CD4-positive, alpha-beta T cell (primary cell): ENCODE measurements around the gene SMAD6. TPM values are rescaled to one million over a fixed set of nuclear protein-coding genes. Genes with fewer than 3 reads are reported as not detected.

Source experiments
- ATAC-seq: fragments of 200-7000 bp; cut with Tn5 transposase; one replicate; pipeline ENCODE4 v1.10.0; 2022; ENCODE audit warnings: mild to moderate bottlenecking; ENCODE audit not compliant: poor library complexity
- CTCF ChIA-PET: fragments of 350-600 bp; sonication (Branson Sonifier 250); formaldehyde crosslinking; loops from one replicate; lab custom pipeline; 2021; ENCODE audit warnings: antibody characterized with exemption, inconsistent platforms; lab: Charles Lee
- POLR2A ChIA-PET: fragments of 350-600 bp; sonication (Branson Sonifier 250); formaldehyde crosslinking; loops from one replicate; lab custom pipeline; 2021; ENCODE audit warnings: antibody characterized with exemption, inconsistent platforms; lab: Charles Lee
- DNase-seq, 14 experiments: peaks; one replicate each; pipeline ENCODE4 v3.0.0-alpha.2; 2013 to 2020; ENCODE audit warnings: mixed read lengths in 2 of 14
- H3K27ac ChIP-seq, 2 donors: one replicate each; pipeline versions ENCODE4 v1.5.1 to v1.7.0; 2013; ENCODE audit warnings: low read length in 2 of 2, low read depth in 1 of 2, mild to moderate bottlenecking in 1 of 2
- H3K27me3 ChIP-seq, 2 experiments: 1 replicate in 1 of 2; 2 replicates in 1 of 2; pipeline versions ENCODE4 v1.6.1 to v1.7.0; 2013; ENCODE audit warnings: low read length in 2 of 2, control low read depth in 1 of 2, mild to moderate bottlenecking in 1 of 2, moderate library complexity in 1 of 2; ENCODE audit not compliant: insufficient read depth in 2 of 2, control insufficient read depth in 1 of 2
- H3K36me3 ChIP-seq: one replicate; pipeline ENCODE4 v1.6.1; 2013; ENCODE audit warnings: low read length, control low read depth; ENCODE audit not compliant: insufficient read depth
- H3K4me1 ChIP-seq: one replicate; pipeline ENCODE4 v1.6.1; 2013; ENCODE audit warnings: low read length, control low read depth; ENCODE audit not compliant: insufficient read depth
- H3K4me3 ChIP-seq: one replicate; pipeline ENCODE4 v1.5.1; 2013; ENCODE audit warnings: mild to moderate bottlenecking, low read length, moderate library complexity
- H3K9me3 ChIP-seq, 2 experiments: 1 replicate in 1 of 2; 2 replicates in 1 of 2; pipeline versions ENCODE4 v1.6.1 to v1.7.0; 2013; ENCODE audit warnings: low read length in 2 of 2, mild to moderate bottlenecking in 2 of 2, control low read depth in 1 of 2, moderate library complexity in 1 of 2; ENCODE audit not compliant: control insufficient read depth in 1 of 2, insufficient read depth in 1 of 2
- H3K27ac Mint-ChIP-seq: one replicate; pipeline ENCODE4 v1.8.0; 2020; ENCODE audit warnings: mixed read lengths
- H3K27me3 Mint-ChIP-seq: one replicate; pipeline ENCODE4 v1.8.0; 2021; ENCODE audit warnings: mixed read lengths
- H3K36me3 Mint-ChIP-seq: one replicate; pipeline ENCODE4 v1.8.0; 2021; ENCODE audit warnings: low read depth, mixed read lengths
- H3K4me1 Mint-ChIP-seq: one replicate; pipeline ENCODE4 v1.8.0; 2021; ENCODE audit warnings: low read depth, mixed read lengths
- H3K4me3 Mint-ChIP-seq: one replicate; pipeline ENCODE4 v1.8.0; 2020; ENCODE audit warnings: mild to moderate bottlenecking, mixed read lengths
- H3K9me3 Mint-ChIP-seq: one replicate; pipeline ENCODE4 v1.8.0; 2020; ENCODE audit warnings: mixed read lengths
- CTCF ChIP-seq: fragments of 200-600 bp; IDR thresholded peaks from one replicate; pipeline ENCODE4 v1.8.0; 2022; ENCODE audit warnings: antibody characterized with exemption, mild to moderate bottlenecking
- intact Hi-C, 2 experiments: fragments of 100-400 bp; cut with DNase I in 1 of 2; cut with micrococcal nuclease in 1 of 2; formaldehyde crosslinking; loops; one replicate each; pipeline versions ENCODE4 v1.15.1 to v1.9.0; 2023 to 2025; cut with DNase I, micrococcal nuclease
- total RNA-seq, 174 experiments: library from RNA in 2 of 174; stranded (reverse) in 2 of 174; gene quantifications; one replicate each; pipeline ENCODE4 v1.2.3 and lab custom pipeline; 2021 to 2026

SMAD6 gene
- total RNA-seq, 2 experiments from 2014 or later: 0.59 to 0.69 TPM

- Mint-ChIP-seq H3K4me3 (no peak overlapping the region), H3K4me1 (no peaks in the 10 kb centered on the region), H3K27me3 (no peaks in the 10 kb centered on the region), H3K36me3 (no peaks in the 10 kb centered on the region), H3K27ac (no peak overlapping the region), H3K9me3 (no peaks in the 10 kb centered on the region)
- Histone ChIP-seq H3K4me1 (no peaks in the 10 kb centered on the region), H3K9me3 (no peaks in the 10 kb centered on the region), H3K27ac (no peak overlapping the region), H3K4me3 (no peak overlapping the region), H3K36me3 (no peaks in the 10 kb centered on the region), H3K27me3 (no peaks in the 10 kb centered on the region)
- no peak for DNase-seq
- ATAC-seq: no peak
- TF ChIP-seq CTCF: no peak
- ChIA-PET POLR2A (no interaction called here), CTCF (no interaction called here)
- intact Hi-C loops: no loop called here
Observed at GRCh38 chr15:66772604-66773128, 70.6 kb downstream of the SMAD6 start.

DNA sequence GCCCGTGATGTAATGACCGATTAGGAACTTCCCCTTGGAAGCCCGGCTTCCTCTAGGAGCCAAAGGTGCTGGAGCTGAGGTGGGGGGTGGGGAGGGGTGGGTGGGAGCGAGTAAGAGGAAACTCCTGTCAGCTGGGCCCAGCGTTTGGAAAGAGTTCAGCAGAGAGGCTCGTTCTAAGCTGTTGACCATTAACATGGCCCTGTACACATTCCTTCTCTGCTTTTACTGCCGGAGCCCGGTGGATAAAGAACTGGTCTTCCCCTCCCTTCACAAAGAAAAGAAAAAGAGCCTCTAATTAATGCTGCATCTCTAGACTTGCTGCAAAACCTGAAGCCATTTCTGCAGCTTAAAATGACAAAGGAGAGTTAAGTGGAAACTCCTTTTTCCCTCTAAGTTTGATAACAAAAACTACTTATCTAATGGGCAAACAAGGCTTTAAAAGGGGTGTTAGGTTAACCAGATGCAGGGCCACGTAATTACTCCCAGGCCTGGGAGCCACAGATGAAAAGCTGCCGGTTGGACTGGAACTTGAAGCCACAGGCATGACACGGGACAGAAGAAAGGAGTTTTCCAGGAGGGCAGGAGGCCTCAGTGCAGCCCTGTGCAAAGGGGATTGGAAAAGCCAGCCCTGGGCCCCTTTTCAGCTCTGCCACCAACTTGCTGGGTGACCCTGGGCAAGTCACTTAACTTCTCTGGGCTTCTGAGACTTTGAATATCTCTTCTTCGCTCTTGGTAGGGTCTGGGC, 71.3 kb downstream of the SMAD6 start:
- CTCF ChIA-PET: interaction anchor here (2.3 kb wide), 1 partner anchor 154 kb away, joined by 8 read pairs; no protein-coding TSS in a partner anchor
- no peak for ATAC-seq
- H3K4me3 Mint-ChIP-seq: no peak overlapping the region
- POLR2A ChIA-PET: no interaction called here
- Histone ChIP-seq H3K4me1 (no peaks in the 10 kb centered on the region), H3K27ac (no peak overlapping the region), H3K4me3 (no peak overlapping the region), H3K9me3 (no peaks in the 10 kb centered on the region), H3K36me3 (no peaks in the 10 kb centered on the region), H3K27me3 (no peaks in the 10 kb centered on the region)
- no peaks in the 10 kb centered on the region for H3K9me3 Mint-ChIP-seq
- TF ChIP-seq CTCF: no peak
- no peaks in the 10 kb centered on the region for H3K4me1 Mint-ChIP-seq
- no peak for DNase-seq
- intact Hi-C loops: no loop called here
- H3K27me3 Mint-ChIP-seq: no peaks in the 10 kb centered on the region
- H3K27ac Mint-ChIP-seq: no peak overlapping the region
- H3K36me3 Mint-ChIP-seq: no peaks in the 10 kb centered on the region

GRCh38 chr15:66774001-66774814, 72.2 kb downstream of the SMAD6 start:
- H3K27ac Mint-ChIP-seq: no peak overlapping the region
- DNase-seq: peak; percentile 24 to 66 (median 38)

More at GRCh38 chr15:66774001-66774814, 72.2 kb downstream of the SMAD6 start:
- ChIA-PET CTCF (interaction anchor here (2.3 kb wide), 1 partner anchor 155 kb away, joined by 8 read pairs; no protein-coding TSS in a partner anchor), POLR2A (no interaction called here)
- Histone ChIP-seq H3K9me3 (no peaks in the 10 kb centered on the region), H3K4me3 (no peak overlapping the region), H3K27me3 (no peaks in the 10 kb centered on the region), H3K27ac (no peak overlapping the region), H3K36me3 (no peaks in the 10 kb centered on the region), H3K4me1 (no peaks in the 10 kb centered on the region)
- Mint-ChIP-seq H3K9me3 (no peaks in the 10 kb centered on the region), H3K36me3 (no peaks in the 10 kb centered on the region), H3K4me1 (no peaks in the 10 kb centered on the region), H3K27me3 (no peaks in the 10 kb centered on the region), H3K4me3 (no peak overlapping the region)
- peak; percentile 59 for ATAC-seq
- intact Hi-C loops: loop anchor here (1.0 kb wide), 2 partner anchors 155 to 171 kb away; no protein-coding TSS in a partner anchor
- TF ChIP-seq CTCF: peak; percentile 66
